Mucosa of descending colon (tissue), 3 donors: ENCODE results near the gene TRABD2B. TPM values are rescaled to one million over a fixed set of nuclear protein-coding genes. Genes with fewer than 3 reads are reported as not detected.

Experiments
- ATAC-seq: fragments of 200-7000 bp; cut with Tn5 transposase; one replicate; pipeline ENCODE4 v1.9.1; 2020; ENCODE audit warnings: mild to moderate bottlenecking, moderate library complexity
- DNase-seq, 3 donors: peaks; one replicate each; pipeline ENCODE4 v3.0.0-alpha.2; 2020
- H3K36me3 ChIP-seq: fragments of 200-600 bp; one replicate; pipeline ENCODE4 v1.8.0; 2021; ENCODE audit warnings: low read depth, mild to moderate bottlenecking
- H3K4me1 ChIP-seq: fragments of 200-600 bp; one replicate; pipeline ENCODE4 v1.8.0; 2021; ENCODE audit warnings: low read depth, mild to moderate bottlenecking
- H3K4me3 ChIP-seq: fragments of 200-600 bp; one replicate; pipeline ENCODE4 v1.8.0; 2021; ENCODE audit warnings: mild to moderate bottlenecking
- H3K9me3 ChIP-seq: fragments of 200-600 bp; one replicate; pipeline ENCODE4 v1.8.0; 2021; ENCODE audit warnings: mild to moderate bottlenecking
- CTCF ChIP-seq: fragments of 200-600 bp; IDR thresholded peaks from one replicate; pipeline ENCODE4 v1.8.0; 2022; ENCODE audit warnings: antibody characterized with exemption, mild to moderate bottlenecking
- intact Hi-C, 2 donors: fragments of 100-400 bp; cut with DNase I in 1 of 2; cut with micrococcal nuclease in 1 of 2; formaldehyde crosslinking; loops; one replicate each; pipeline versions ENCODE4 v1.11.0 to v1.11.1; 2022; cut with DNase I, micrococcal nuclease
- total RNA-seq, 3 donors: library from RNA; stranded (reverse); fragmentation: NEBNext Ultra II Directional in 2 of 3; extraction: Animal tissue kit (Norgen Biotek cat#: 25700) in 2 of 3; gene quantifications; one replicate each; pipeline versions ENCODE4 v1.2.1 to v1.2.4, GENCODE V29; 2021 to 2023
- donor health status: DM: no; HTN: no; CAD: no; lungs with moderate emphysema.
- donor health status: DM: no; HTN: no; CAD: no.
- donor health status: DM: no; HTN: yes; CAD: no.

Gene TRABD2B
- total RNA-seq, 3 donors from 2014 or later: 0.35 to 2.0 (median 2.0) TPM

GRCh38 chr1:48030696-48031365 lies 33.6 kb upstream of the TRABD2B start:
- ATAC-seq (no peak), DNase-seq (no peak)
- TF ChIP-seq CTCF: no peak

GRCh38 chr1:48030211-48030610 lies 33.0 kb upstream of the TRABD2B start:
- Histone ChIP-seq H3K4me1 (no peaks in the 10 kb centered on the region), H3K36me3 (no peaks in the 10 kb centered on the region), H3K4me3 (no peak overlapping the region), H3K9me3 (no peaks in the 10 kb centered on the region)
- no peak for ATAC-seq
- no peak for DNase-seq
- no peak for TF ChIP-seq CTCF
- intact Hi-C loops: no loop called here

More at GRCh38 chr1:48030696-48031365, 33.6 kb upstream of the TRABD2B start:
- Histone ChIP-seq H3K36me3 (no peaks in the 10 kb centered on the region), H3K4me1 (no peaks in the 10 kb centered on the region), H3K9me3 (no peaks in the 10 kb centered on the region), H3K4me3 (no peak overlapping the region)
- intact Hi-C loops: no loop called here

GRCh38 chr1:48028218-48029069 lies 31.3 kb upstream of the TRABD2B start:
- ATAC-seq (no peak), DNase-seq (no peak)
- intact Hi-C loops: no loop called here

GRCh38 chr1:48027533-48027835 lies 30.3 kb upstream of the TRABD2B start:
- TF ChIP-seq CTCF: no peak
- Histone ChIP-seq H3K36me3 (no peaks in the 10 kb centered on the region), H3K4me1 (no peaks in the 10 kb centered on the region), H3K9me3 (no peaks in the 10 kb centered on the region), H3K4me3 (no peak overlapping the region)
- intact Hi-C loops: no loop called here
- no peak for ATAC-seq
- DNase-seq: no peak

More at GRCh38 chr1:48028218-48029069, 31.3 kb upstream of the TRABD2B start:
- Histone ChIP-seq H3K9me3 (no peaks in the 10 kb centered on the region), H3K4me1 (no peaks in the 10 kb centered on the region), H3K4me3 (no peak overlapping the region), H3K36me3 (no peaks in the 10 kb centered on the region)
- no peak for TF ChIP-seq CTCF

- Histone ChIP-seq H3K9me3 (no peaks in the 10 kb centered on the region), H3K36me3 (no peaks in the 10 kb centered on the region), H3K4me1 (no peaks in the 10 kb centered on the region), H3K4me3 (no peak overlapping the region)
- intact Hi-C loops: no loop called here
- DNase-seq: no peak
- no peak for ATAC-seq
- TF ChIP-seq CTCF: no peak
Measured at GRCh38 chr1:48026701-48027532, 29.7 kb upstream of the TRABD2B start.
